Choroid plexus epithelial cell (primary cell): ENCODE measurements around the gene SH3GL2.
A peak's percentile ranks its signal among the peaks of the same experiment; 100 is the strongest.

Source experiments
- DNase-seq: peaks from one replicate; pipeline ENCODE4 v3.0.0-alpha.2; 2010; ENCODE audit warnings: low read depth
- H3K4me3 ChIP-seq: 2 replicates; pipeline ENCODE4 v1.5.1; 2011; ENCODE audit warnings: low read depth, mild to moderate bottlenecking, control low read depth, low read length, moderate library complexity
- TF ChIP-seq, protein P1 (sequence below): conservative IDR thresholded peaks from 2 replicates; pipeline ENCODE4 v1.5.1; 2011; ENCODE audit warnings: low read depth, mild to moderate bottlenecking, control low read depth, inconsistent platforms, low read length, moderate library complexity

Gene SH3GL2

GRCh38 chr9:17825265-17825659, 246.4 kb downstream of the SH3GL2 start:
- no peak for DNase-seq
- TF ChIP-seq, protein P1, sequence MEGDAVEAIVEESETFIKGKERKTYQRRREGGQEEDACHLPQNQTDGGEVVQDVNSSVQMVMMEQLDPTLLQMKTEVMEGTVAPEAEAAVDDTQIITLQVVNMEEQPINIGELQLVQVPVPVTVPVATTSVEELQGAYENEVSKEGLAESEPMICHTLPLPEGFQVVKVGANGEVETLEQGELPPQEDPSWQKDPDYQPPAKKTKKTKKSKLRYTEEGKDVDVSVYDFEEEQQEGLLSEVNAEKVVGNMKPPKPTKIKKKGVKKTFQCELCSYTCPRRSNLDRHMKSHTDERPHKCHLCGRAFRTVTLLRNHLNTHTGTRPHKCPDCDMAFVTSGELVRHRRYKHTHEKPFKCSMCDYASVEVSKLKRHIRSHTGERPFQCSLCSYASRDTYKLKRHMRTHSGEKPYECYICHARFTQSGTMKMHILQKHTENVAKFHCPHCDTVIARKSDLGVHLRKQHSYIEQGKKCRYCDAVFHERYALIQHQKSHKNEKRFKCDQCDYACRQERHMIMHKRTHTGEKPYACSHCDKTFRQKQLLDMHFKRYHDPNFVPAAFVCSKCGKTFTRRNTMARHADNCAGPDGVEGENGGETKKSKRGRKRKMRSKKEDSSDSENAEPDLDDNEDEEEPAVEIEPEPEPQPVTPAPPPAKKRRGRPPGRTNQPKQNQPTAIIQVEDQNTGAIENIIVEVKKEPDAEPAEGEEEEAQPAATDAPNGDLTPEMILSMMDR = no peak
- no peak overlapping the region for H3K4me3 ChIP-seq

- DNase-seq = no peak
- no peak overlapping the region for H3K4me3 ChIP-seq
- TF ChIP-seq, protein P1 = no peak
Observed at GRCh38 chr9:17829064-17829463, 250.2 kb downstream of the SH3GL2 start.

GRCh38 chr9:17829812-17830385, 251.0 kb downstream of the SH3GL2 start:
- no peak for DNase-seq
- H3K4me3 ChIP-seq = no peak overlapping the region
- TF ChIP-seq, protein P1 = no peak

DNA sequence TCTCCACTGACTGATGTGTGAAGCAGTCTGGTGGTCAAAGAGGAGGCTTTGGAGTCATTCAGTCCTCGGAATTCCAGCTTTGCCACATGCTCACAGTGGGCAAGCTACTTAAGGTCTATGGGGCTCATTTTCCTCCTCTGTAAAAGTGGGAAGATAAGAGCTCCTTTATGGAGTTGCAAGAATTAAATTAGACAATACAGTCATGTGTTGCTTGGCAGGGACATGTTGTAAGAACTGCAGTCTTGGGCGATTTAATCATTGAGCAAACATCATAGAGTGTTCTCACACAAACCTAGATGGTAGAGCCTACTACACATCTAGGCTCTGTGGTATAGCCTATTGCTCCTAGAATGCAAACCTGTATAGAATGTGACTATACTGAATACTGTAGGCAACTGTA, 253.9 kb downstream of the SH3GL2 start:
- DNase-seq = no peak
- no peak overlapping the region for H3K4me3 ChIP-seq
- TF ChIP-seq, protein P1 = no peak

DNA sequence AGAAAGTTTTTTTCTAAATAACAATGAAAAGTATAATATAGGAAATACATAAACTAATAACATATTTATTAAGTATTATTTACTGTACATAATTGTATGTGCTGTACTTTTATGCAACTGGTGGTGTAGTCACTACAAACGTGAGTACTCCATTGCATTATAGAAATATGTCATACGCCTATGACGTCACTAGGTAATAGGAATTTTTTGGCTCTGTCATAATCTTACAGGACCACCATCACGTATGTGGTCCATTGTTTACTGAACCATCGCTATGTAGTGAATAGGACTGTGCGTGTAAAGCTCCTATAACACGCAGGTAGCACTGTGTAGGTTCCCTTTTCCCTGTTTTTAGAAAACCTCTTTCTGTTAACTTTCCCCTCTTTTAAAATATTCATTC, 255.0 kb downstream of the SH3GL2 start:
- H3K4me3 ChIP-seq = no peak overlapping the region
- DNase-seq = no peak
- TF ChIP-seq, protein P1 = no peak

DNA sequence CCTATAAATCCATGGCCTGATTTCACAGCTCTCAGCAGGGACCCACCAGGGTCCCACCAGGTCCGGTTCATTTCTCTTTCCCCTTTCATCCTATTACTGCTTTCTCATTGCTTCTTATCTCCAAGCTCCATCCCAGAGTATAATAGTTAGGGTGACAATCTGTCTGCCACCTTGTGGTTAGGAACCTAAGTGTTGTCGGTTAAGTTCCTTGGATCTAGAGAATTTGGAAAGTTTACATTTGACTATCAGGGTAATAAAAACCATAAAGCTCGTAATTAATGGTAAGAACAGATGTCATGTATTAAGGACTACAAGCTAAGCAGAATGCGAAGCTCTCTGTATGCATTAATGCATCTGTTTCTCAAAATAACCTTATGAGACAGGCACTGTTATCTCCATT, 259.1 kb downstream of the SH3GL2 start:
- H3K4me3 ChIP-seq = no peak overlapping the region
- peak; percentile 2 for DNase-seq
- TF ChIP-seq, protein P1 = no peak

DNA sequence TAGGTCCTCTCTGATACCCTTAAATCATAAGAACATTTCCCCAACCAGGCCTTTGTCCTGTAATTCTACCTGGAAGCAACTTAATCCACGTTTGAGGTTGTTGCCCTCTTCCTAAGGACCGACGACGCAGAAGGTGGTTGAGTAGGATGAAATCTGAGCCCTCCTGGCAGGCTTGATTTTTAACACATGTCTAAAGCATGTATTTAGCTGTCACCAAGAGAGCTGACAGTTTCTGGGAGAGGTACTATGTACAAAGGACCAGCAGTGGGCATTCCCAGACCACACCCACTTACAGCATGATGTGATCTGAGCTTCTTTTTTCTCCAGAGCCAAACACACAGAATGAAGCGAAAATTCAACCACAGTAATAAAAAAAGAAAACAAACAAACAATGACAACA, 260.9 kb downstream of the SH3GL2 start:
- no peak overlapping the region for H3K4me3 ChIP-seq
- TF ChIP-seq, protein P1 = no peak
- no peak for DNase-seq
